GM18505 (cell line): ENCODE results near the gene LTF.
"Not testable (repeated sequence)": the region's sequence is repeated elsewhere in the genome, so short reads cannot be mapped to it uniquely, and the experiment has no call there.

Experiments used
- ATAC-seq: cut with Tn5 transposase; IDR thresholded peaks from one replicate; pipeline ENCODE4 v1.9.1; 2021; ENCODE audit not compliant: unreplicated experiment
- POLR2A ChIP-seq: IDR thresholded peaks from 4 replicates; pipeline ENCODE4 v1.6.1; 2011; ENCODE audit warnings: borderline replicate concordance; ENCODE audit not compliant: insufficient read depth, insufficient read length; ENCODE audit errors: extremely low read depth

The LTF gene

GRCh38 chr3:46454209-46454595 is 10.5 kb downstream of the LTF start:
- ATAC-seq = no peak
- TF ChIP-seq POLR2A = no peak

- no peak for ATAC-seq
- no peak for TF ChIP-seq POLR2A
Observed at GRCh38 chr3:46453526-46454208, 11.0 kb downstream of the LTF start.

GRCh38 chr3:46449755-46450552 is 14.8 kb downstream of the LTF start:
- no peak for TF ChIP-seq POLR2A
- ATAC-seq = no peak

GRCh38 chr3:46448721-46449120 is 16.0 kb downstream of the LTF start:
- no peak for ATAC-seq
- TF ChIP-seq POLR2A = no peak

GRCh38 chr3:46447228-46447985 is 17.3 kb downstream of the LTF start:
- ATAC-seq = no peak
- TF ChIP-seq POLR2A = no peak

- ATAC-seq = no peak
- no peak for TF ChIP-seq POLR2A
Observed at GRCh38 chr3:46442576-46443530, 21.9 kb downstream of the LTF start.

- no peak for TF ChIP-seq POLR2A
- peak; percentile 73 for ATAC-seq
Observed at GRCh38 chr3:46440531-46441294, 24.0 kb downstream of the LTF start.

GRCh38 chr3:46438831-46439230 is 25.9 kb downstream of the LTF start:
- TF ChIP-seq POLR2A = no peak
- ATAC-seq = no peak

- no peak for TF ChIP-seq POLR2A
- no peak for ATAC-seq
Observed at GRCh38 chr3:46435081-46435726, 29.5 kb downstream of the LTF start.

- TF ChIP-seq POLR2A = no peak
- ATAC-seq = no peak
Observed at GRCh38 chr3:46433841-46434240, 30.9 kb downstream of the LTF start.

- not testable (repeated sequence) for ATAC-seq
Observed at GRCh38 chr3:46433118-46433517, 31.6 kb downstream of the LTF start.

GRCh38 chr3:46431905-46432304 is 32.8 kb downstream of the LTF start:
- ATAC-seq = not testable (repeated sequence)

- not testable (repeated sequence) for ATAC-seq
Observed at GRCh38 chr3:46430879-46431278, 33.8 kb downstream of the LTF start.
